ENCODE measurements around the gene MRPS22.
"Not testable (repeated sequence)": the region's sequence is repeated elsewhere in the genome, so short reads cannot be mapped to it uniquely, and the experiment has no call there.

MRPS22 gene

DNA sequence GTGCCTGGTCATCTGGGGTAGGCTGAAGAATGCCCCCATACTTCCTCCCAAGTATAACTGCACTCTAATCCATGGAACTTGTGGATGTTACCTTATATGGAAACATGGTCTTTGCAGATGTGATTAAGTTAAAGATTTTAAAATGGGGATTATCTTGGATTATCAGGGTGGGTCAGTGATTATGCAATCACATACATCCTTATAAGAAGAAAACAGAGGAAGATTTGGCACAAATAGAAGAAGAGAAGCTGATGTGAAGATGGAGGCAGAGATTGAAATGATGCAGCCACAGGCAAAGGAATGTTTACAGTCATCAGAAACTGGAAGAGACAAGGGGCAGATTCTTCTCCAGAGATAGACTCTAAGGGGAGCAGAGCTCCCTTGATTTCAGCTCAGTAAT, 1.8 kb upstream of the MRPS22 start:
- no peak for DNase-seq

GRCh38 chr3:139346771-139347170, 3.0 kb downstream of the MRPS22 start:
- DNase-seq: no peak

GRCh38 chr3:139353920-139354556, 10.2 kb downstream of the MRPS22 start:
- peak; percentile 11 to 51 for DNase-seq

GRCh38 chr3:139354661-139355060, 10.8 kb downstream of the MRPS22 start:
- DNase-seq: no peak

GRCh38 chr3:139355476-139355875, 11.7 kb downstream of the MRPS22 start:
- no peak for DNase-seq

GRCh38 chr3:139355891-139356290, 12.1 kb downstream of the MRPS22 start:
- no peak for DNase-seq

DNA sequence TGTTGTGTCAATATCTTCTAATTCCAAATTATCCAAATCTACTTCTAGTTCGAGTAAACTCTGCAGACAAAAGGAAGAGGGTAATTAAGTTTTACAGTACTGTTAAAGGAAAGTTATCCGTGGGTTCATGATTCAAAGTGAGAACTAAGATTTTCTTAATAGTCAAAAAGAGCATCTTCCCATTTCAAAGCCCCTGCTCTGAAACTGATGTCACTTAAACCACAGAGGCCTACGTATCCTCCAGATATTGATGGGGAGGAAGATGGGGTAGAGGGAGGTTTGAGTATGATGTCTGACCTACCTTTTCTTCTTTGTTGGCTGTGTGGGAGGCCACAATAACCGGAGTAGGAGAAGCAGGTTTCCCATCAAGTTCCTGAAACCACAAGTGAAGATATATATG, 14.1 kb downstream of the MRPS22 start:
- DNase-seq: no peak

GRCh38 chr3:139358841-139359562, 15.2 kb downstream of the MRPS22 start:
- no peak for DNase-seq

DNA sequence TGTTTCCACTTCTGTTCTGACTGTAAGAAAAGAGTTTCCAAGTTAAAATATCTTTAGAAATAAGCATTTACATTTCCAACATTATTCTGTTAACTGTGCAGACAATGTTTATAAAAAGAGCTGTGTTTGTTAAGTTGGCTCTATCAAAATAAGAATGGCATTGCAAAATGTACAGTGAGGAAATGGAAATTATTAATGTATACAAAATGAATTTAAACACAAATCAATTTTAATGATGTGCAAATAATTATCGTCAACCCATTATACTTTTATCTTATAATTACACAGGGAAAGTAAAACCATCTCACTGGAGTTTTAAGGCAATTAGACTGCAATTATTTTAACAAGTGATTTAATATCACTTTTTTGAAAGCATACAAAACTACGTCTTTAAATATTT, 17.5 kb downstream of the MRPS22 start:
- DNase-seq: no peak

DNA sequence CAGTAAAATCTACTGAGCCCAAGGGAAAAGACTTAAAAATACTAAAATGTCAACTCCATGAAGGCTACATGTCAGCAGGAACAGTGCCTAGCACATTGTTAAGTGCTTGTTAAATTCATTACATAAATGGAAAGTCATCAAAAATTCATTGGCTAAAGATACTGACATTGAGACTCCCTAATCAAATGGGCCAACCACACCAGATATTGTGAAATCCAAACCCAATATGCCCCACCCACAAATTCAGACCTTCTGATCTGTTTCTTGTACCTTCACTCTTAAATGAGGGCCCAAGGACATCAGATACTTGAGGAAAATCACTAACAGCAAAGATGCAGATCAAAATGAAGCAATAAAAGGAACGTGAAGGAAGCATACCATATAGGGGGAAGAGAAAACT, 20.7 kb downstream of the MRPS22 start:
- DNase-seq: no peak

DNA sequence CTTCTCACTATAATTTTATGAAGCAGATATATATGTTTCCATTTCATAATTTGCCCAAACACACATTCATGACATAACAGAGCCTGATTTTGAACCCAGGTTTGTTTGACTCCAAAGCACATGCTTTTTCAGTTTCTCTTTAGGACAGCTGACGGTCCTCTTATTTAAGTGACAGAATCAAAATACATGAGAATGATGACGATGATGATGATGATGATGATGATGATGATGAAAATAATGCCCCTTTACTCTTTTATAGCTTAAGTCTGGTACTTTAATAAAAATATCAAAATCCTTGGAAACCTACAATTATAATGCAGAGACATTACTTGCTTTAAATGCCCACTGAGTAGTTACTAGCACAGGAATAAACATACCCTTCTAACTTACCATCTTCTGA, 30.3 kb downstream of the MRPS22 start:
- no peak for DNase-seq

GRCh38 chr3:139377378-139377777, 33.6 kb downstream of the MRPS22 start:
- DNase-seq: no peak

- DNase-seq: peak; percentile 22 to 64
Observed at GRCh38 chr3:139378587-139379241, 34.9 kb downstream of the MRPS22 start.

DNA sequence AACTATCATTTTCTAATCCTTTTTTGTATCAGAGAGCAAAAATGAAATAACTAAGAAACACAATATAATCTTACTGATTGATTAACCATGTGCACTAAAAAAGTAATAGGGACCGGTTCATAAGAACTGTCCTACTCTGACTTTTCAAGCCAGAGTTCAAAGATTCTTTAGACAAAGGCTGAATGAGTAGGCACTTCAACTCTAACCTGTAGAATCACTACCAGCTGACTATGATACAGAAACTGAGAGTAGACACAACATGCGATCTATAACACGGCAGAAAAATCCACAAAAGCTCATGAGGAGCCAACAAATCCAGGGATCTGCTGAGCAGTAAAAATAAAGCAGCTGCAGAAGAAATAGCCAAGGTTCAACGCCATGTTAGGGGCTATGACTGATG, 36.8 kb downstream of the MRPS22 start:
- no peak for DNase-seq

GRCh38 chr3:139382291-139382690, 38.5 kb downstream of the MRPS22 start:
- DNase-seq: not testable (repeated sequence)

DNA sequence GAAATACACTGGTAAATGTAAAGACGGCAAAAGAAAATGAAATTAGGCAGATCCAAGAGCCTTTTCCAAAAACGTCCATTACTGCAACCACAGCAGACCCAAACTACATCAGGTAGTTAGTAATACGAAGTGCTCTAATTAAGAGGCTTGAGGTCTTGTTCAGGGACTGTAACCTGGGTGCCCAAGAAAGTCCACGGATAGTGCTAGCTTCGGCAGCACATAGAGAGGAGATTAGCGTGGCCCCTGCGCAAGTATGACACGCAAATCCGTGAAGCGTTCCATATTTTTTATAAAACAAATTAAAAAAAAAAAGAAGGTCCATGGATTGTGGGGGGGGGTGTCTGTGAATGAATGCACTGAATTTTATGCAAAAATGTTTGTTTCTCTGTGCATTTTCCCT, 44.3 kb downstream of the MRPS22 start:
- no peak for DNase-seq

DNA sequence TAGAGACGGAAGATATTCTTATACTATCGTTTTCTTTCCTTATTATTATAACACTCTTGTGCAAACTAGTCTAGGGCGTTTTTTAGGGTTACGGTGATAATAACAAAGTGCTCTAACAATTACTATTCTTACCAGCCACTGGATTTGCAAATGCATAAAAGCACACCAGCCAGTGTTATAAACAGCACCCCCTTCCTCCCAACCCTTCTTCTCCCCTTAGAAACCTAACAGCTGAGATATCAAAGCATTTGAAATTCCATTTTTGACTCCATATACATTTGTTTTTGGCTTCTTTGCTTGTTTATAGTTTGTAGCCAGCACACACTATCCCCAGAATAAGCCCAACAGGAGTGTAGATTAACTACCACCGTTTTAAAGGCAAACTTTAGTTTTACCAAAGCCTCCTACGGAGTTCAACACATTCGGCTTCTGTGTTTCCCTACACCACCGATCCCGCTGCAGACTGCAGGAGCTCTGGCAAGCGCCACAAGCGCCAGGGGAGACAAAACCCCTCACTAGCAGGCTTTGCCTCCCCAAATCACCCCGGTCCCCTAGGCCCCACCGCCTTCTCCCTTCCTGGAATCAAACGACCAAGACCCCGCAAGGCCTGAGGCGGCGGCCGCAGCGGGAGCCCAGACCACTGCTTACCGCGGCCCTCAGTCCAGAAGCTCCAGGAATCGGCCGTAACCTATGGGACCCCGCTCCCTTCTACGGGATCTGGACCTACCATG, 45.2 kb downstream of the MRPS22 start:
- peak; percentile 48 to 50 for DNase-seq

DNA sequence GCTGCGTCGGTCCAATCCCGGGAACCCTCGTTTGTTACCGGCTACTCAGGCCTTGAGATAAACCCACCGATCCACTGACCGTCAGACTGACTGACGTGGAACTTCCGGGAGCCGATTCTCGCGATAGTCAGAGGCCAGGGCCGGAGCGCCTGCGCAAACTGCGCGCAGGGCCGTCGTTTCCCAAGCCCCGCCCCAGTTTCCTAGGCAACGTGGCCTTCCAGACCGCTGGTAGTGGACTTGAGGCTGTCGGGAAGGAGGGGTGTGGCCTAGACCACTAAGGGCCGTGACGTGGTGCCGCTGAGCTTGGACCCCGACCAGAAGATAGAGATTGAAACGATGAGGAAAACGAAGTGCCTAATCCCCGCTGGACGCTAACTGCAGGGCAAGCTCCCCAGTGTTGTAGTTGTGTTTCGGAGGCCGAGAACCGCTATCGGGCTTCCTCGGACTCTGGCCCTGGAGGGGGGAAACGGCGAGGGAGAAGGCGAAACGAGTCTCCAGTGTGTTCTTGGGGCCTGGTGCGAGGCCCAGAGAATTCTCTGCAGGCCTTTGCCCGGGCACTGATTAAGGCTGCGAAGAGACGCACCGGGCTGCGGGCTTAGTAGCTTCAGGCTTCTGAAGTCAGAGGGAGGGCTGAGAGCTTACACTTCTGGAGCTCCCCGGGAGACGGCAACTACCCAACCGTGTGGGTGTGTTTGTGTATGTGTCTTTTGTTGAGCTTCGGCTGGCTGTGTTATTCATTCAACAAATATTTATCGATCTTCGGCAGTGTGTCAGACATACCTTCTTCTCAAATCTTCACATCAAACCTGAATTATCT, 45.9 kb downstream of the MRPS22 start, which contains the start of gene COPB2:
Gene COPB2, minus strand, starts transcription at position 96 of the 817 bp plus-strand sequence. CDS start 97 bp downstream, outside the sequence.
- DNase-seq: peak; percentile 98 to 99

GRCh38 chr3:139394116-139394515, 50.3 kb downstream of the MRPS22 start:
- no peak for DNase-seq

DNA sequence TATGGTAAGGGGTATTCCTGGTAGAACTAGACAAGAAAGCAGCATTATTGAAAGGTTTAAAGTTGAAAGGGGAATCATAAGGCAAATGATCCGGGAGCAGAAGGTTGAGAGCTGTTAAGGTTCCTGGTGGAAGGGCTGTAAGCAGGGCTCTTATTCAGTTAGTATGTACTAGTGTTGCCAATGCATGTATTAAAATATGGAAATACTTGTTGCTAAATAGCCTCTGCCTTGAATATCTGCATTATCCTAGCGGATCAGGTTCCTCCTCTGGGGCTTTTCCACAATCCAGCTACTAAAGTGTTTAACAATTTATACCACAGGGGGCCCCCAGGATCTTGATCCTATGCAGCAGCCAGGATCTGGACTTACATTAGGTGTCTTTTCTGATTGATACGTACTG, 52.9 kb downstream of the MRPS22 start:
- peak; percentile 8 to 54 for DNase-seq

DNA sequence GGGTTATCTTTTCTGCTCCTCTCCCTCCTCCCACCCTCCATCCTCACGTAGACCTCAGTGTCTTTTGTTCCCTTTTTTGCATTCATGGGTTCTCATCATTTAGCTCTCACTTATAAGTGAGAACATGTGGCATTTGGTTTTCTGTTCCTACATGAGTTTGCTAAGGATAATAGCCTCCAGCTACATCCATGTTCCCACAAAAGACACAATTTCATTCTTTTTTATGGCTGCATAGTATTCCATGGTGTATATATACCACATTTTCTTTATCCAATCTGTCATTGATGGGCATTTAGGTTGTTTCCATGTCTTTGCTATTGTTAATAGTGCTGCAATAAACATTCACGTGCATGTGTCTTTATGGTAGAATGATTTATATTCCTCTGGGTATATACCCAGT, 57.3 kb downstream of the MRPS22 start:
- not testable (repeated sequence) for DNase-seq
